Stimulated activated CD4-positive, alpha-beta T cell treated with anti-CD3 and anti-CD28 coated beads, Interleukin-15, amount 100 ng/mL, for 48 hours (primary cell): ENCODE results near the gene INTS11.
"Not testable (repeated sequence)": the region's sequence is repeated elsewhere in the genome, so short reads cannot be mapped to it uniquely, and the experiment has no call there.

Experiments used
- DNase-seq, 2 donors: peaks; one replicate each; pipeline ENCODE4 v3.0.0-alpha.2; 2020; ENCODE audit warnings: low read depth in 2 of 2

Gene INTS11

GRCh38 chr1:1329304-1330210, 5.1 kb upstream of the INTS11 start:
- DNase-seq: no peak

- no peak for DNase-seq
These were observed 3.8 kb upstream of the INTS11 start for GRCh38 chr1:1328254-1328653.

GRCh38 chr1:1327291-1327690, 2.8 kb upstream of the INTS11 start:
- no peak for DNase-seq

GRCh38 chr1:1326075-1326605, 1.7 kb upstream of the INTS11 start:
- DNase-seq: no peak

GRCh38 chr1:1325288-1326074, 1.0 kb upstream of the INTS11 start:
- DNase-seq: no peak

GRCh38 chr1:1324084-1324523, 356 bp downstream of the INTS11 start:
- DNase-seq: no peak

- DNase-seq: no peak
These were observed 1.5 kb downstream of the INTS11 start for GRCh38 chr1:1322952-1323351.

GRCh38 chr1:1322418-1322817, 2.0 kb downstream of the INTS11 start:
- DNase-seq: no peak

GRCh38 chr1:1321477-1321876, 3.0 kb downstream of the INTS11 start:
- DNase-seq: no peak

GRCh38 chr1:1320666-1321448, 3.6 kb downstream of the INTS11 start:
- DNase-seq: no peak

GRCh38 chr1:1319646-1319941, 4.9 kb downstream of the INTS11 start:
- DNase-seq: no peak

GRCh38 chr1:1318777-1319645, 5.4 kb downstream of the INTS11 start:
- no peak for DNase-seq

- DNase-seq: no peak
These were observed 6.3 kb downstream of the INTS11 start for GRCh38 chr1:1318131-1318652.

GRCh38 chr1:1317420-1317819, 7.0 kb downstream of the INTS11 start:
- no peak for DNase-seq

GRCh38 chr1:1316199-1316598, 8.3 kb downstream of the INTS11 start:
- DNase-seq: not testable (repeated sequence)

GRCh38 chr1:1315435-1315954, 9.0 kb downstream of the INTS11 start:
- no peak for DNase-seq

- DNase-seq: no peak
These were observed 9.7 kb downstream of the INTS11 start for GRCh38 chr1:1314678-1315335.

- no peak for DNase-seq
These were observed 10.2 kb downstream of the INTS11 start for GRCh38 chr1:1314237-1314586.

- DNase-seq: no peak
These were observed 10.8 kb downstream of the INTS11 start for GRCh38 chr1:1313500-1314236.
